Tibial nerve (tissue), 4 donors: ENCODE measurements around the gene MPZL1. TPM values are rescaled to one million over a fixed set of nuclear protein-coding genes. Genes with fewer than 3 reads are reported as not detected.

Experiments
- DNase-seq, 2 donors: peaks; one replicate each; pipeline ENCODE4 v3.0.0-alpha.2; 2019; ENCODE audit warnings: low spot score in 2 of 2
- H3K27ac ChIP-seq, 4 donors: fragments of 200-600 bp; sonication (generic) in 3 of 4; one replicate each; pipeline ENCODE4 v1.5.1; 2017 to 2019; ENCODE audit warnings: mild to moderate bottlenecking in 1 of 4
- H3K27me3 ChIP-seq, 2 donors: fragments of 200-600 bp; sonication (generic) in 1 of 2; one replicate each; pipeline versions ENCODE4 v1.5.1 to v1.6.0; 2017 to 2019
- H3K36me3 ChIP-seq, 3 donors: fragments of 200-600 bp; sonication (generic); one replicate each; pipeline ENCODE4 v1.5.1; 2018 to 2019
- H3K4me1 ChIP-seq, 4 donors: fragments of 200-600 bp; sonication (generic) in 3 of 4; one replicate each; pipeline ENCODE4 v1.5.1; 2017 to 2019
- H3K4me3 ChIP-seq, 4 donors: fragments of 200-600 bp; sonication (generic) in 3 of 4; one replicate each; pipeline ENCODE4 v1.5.1; 2017 to 2019; ENCODE audit warnings: mild to moderate bottlenecking in 1 of 4, moderate library complexity in 1 of 4
- H3K9me3 ChIP-seq, 4 donors: fragments of 200-600 bp; sonication (generic) in 3 of 4; one replicate each; pipeline ENCODE4 v1.5.1; 2017 to 2019
- EP300 ChIP-seq, 2 donors: sonication (generic); formaldehyde crosslinking; IDR thresholded peaks; one replicate each; pipeline ENCODE4 v1.6.1; 2017; ENCODE audit warnings: antibody characterized with exemption in 2 of 2, mild to moderate bottlenecking in 1 of 2
- POLR2A ChIP-seq, 2 donors: fragments of 450-650 bp; IDR thresholded peaks; one replicate each; pipeline ENCODE4 v1.6.1; 2017; ENCODE audit warnings: antibody characterized with exemption in 2 of 2, mild to moderate bottlenecking in 2 of 2, moderate library complexity in 2 of 2
- WGBS, 2 donors: methylation state at CpG; one replicate each; pipeline ENCODE4 v1.1.5; 2018; 5-methylcytosine and 5-hydroxymethylcytosine counted together
- total RNA-seq, 4 donors: library from RNA; depleted of rRNA; stranded (reverse); fragments of >200 nt; gene quantifications; one replicate each; pipeline ENCODE4 v1.1.0, GENCODE V29; 2016
- TF ChIP-seq, protein P1 (sequence below), 5 experiments: fragments of 200-600 bp in 3 of 5; fragments of 450-650 bp in 2 of 5; sonication (generic) in 3 of 5; IDR thresholded peaks; one replicate each; pipeline ENCODE4 v1.5.1; 2016 to 2019; ENCODE audit warnings: antibody characterized with exemption in 5 of 5, mild to moderate bottlenecking in 3 of 5, moderate library complexity in 2 of 5

MPZL1 gene
- total RNA-seq, 4 donors from 2014 or later, result 50.1 to 76.0 (median 71.7) TPM

DNA sequence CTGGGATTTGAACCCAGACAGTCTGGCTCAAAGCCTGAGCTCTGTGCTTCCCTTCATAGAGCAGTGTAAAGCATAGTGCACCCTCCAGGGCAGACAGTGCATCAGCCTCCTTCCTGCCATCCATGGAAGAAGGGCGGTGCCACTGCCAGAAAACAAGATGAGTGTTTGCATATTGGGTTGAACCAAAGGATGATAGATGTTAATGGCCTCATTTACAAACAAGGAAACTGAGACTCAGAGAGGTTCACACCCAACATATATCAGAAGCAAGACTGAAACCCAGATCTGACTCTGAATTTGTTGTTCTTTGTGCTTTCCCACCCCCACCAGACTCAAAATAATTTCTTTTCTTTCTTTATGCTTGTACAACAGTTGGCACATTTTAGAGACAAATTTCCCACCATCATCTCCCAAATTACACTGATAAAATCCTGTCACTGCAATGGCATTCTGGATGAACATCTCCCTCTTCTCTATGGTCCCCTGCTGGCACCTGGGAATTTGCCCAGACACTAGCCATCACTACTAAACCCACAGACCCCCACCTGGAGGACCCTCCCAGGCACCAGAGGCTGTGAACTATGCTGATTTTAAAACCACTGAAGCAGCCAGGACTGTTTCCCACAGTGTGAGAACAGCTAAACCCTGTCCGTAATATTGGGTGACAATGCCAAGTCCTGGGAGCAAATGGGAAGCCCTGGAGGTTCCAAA lies 45.4 kb upstream of the MPZL1 start:
- no peak for TF ChIP-seq EP300 (IDR thresholded peaks at IDR 0.05)
- Histone ChIP-seq H3K4me3 (no peak overlapping the region), H3K36me3 (no peaks in the 10 kb centered on the region), H3K9me3 (no peaks in the 10 kb centered on the region), H3K27me3 (no peaks in the 10 kb centered on the region), H3K27ac (no peak overlapping the region), H3K4me1 (peaks cover 0 to 7% (median 3%) of the 10 kb centered on the region in 4 donors)
- no peak for DNase-seq
- 100% methylated on average over 2 of the region's 2 CpGs for WGBS, 2 donors

DNA sequence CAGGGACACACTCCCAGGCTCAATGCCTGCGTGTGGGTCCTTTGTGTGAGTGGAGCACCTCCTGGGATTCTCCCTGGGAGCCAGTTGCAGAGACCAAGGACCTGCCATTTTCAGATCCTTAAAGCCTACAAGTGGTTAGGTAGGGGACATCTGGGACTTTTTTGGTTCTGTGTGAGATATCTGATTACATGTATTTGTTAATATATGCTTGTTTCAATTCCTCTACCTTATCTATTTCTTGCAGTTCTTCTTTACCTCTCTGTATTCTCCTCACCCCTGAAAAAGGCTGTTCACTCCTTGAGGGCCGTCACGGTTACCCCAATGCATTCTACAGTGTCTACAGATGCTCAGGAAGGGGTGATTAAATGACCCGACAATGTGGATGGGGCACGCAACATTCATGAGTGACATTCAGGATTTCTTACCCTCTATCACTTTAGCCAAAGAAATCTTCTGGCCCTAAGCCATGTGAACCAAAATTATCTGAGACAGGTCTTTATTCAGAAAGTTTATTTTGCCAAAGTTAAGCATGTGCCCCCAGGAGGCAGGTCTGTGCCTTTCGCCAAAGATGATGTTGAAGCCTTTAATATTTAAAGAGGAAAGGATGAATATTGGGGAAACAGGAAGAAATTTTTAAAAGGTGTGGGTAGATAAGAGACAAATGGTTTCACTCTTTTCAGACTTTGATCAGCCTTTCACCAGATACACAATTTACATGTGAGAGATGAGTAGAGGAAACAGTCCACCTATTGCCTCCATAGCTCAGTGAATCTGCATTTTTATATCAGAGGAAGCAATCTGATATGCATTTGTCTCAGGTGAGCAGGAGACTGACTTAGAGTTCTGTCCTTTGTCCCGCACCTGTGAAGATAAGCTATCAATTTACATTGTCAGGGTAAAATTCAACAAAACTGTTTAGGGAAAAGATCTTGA lies 44.6 kb upstream of the MPZL1 start:
- 80 to 90% methylated on average over 7 of the region's 7 CpGs for WGBS, 2 donors
- H3K27me3 ChIP-seq, result no peaks in the 10 kb centered on the region
- TF ChIP-seq POLR2A (IDR thresholded peaks at IDR 0.05), result no peak
- TF ChIP-seq EP300 (IDR thresholded peaks at IDR 0.05), result no peak
- TF ChIP-seq, protein P1, sequence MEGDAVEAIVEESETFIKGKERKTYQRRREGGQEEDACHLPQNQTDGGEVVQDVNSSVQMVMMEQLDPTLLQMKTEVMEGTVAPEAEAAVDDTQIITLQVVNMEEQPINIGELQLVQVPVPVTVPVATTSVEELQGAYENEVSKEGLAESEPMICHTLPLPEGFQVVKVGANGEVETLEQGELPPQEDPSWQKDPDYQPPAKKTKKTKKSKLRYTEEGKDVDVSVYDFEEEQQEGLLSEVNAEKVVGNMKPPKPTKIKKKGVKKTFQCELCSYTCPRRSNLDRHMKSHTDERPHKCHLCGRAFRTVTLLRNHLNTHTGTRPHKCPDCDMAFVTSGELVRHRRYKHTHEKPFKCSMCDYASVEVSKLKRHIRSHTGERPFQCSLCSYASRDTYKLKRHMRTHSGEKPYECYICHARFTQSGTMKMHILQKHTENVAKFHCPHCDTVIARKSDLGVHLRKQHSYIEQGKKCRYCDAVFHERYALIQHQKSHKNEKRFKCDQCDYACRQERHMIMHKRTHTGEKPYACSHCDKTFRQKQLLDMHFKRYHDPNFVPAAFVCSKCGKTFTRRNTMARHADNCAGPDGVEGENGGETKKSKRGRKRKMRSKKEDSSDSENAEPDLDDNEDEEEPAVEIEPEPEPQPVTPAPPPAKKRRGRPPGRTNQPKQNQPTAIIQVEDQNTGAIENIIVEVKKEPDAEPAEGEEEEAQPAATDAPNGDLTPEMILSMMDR (IDR thresholded peaks at IDR 0.05), result no peak

DNA sequence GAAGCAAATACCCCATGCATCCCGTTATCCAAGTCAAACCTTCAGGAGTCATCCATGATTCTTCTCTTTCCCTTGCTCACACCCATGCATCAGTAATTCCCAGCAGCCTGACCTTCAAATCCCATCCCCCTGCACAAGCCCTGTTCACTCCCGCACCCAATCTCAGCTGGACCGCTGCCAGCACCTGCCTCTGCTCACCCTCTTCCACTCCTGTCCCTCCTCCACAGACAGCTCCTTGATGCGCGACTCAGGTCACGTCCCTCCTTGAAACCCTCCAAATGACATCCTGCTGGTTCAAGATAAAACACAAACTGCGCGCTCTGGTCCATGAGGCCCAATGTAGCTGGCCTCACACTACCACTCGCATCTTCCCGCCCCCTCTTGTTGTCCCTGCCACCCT lies 43.4 kb upstream of the MPZL1 start:
- 91 to 94% methylated on average over 10 of the region's 10 CpGs for WGBS, 2 donors
- no peak overlapping the region for H3K4me3 ChIP-seq
- DNase-seq, result no peak
- H3K27ac ChIP-seq, result no peak overlapping the region
- H3K4me1 ChIP-seq, result peaks cover 0 to 13% (median 3%) of the 10 kb centered on the region in 4 donors
- no peaks in the 10 kb centered on the region for H3K36me3 ChIP-seq
- TF ChIP-seq EP300 (IDR thresholded peaks at IDR 0.05) (no peak), POLR2A (IDR thresholded peaks at IDR 0.05) (no peak)
- TF ChIP-seq, protein P1 (IDR thresholded peaks at IDR 0.05), result no peak
- H3K27me3 ChIP-seq, result no peaks in the 10 kb centered on the region
- no peaks in the 10 kb centered on the region for H3K9me3 ChIP-seq

More for the DNA sequence above, 44.6 kb upstream of the MPZL1 start:
- Histone ChIP-seq H3K27ac (no peak overlapping the region), H3K36me3 (no peaks in the 10 kb centered on the region), H3K4me3 (no peak overlapping the region), H3K9me3 (no peaks in the 10 kb centered on the region), H3K4me1 (peaks cover 0 to 13% (median 3%) of the 10 kb centered on the region in 4 donors)
- no peak for DNase-seq

DNA sequence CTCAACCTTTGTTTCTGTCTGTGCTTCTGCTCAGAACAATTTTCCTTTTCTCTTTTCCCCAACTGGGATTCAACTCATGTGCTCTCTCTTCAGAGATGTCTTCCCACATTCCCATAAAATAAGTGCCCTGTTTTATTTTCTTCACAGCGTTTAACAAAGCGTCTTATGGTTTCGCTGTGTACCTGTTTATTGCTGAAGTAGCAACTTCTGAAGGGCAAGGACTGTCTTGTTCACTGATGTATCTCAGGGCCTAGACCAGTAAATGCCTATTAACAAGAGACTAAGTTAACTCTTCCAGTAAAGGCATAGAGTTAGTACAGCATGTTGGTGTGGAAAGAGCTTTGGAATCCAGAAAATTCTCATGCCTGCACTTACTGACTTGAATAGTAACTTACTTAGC lies 42.9 kb upstream of the MPZL1 start:
- Histone ChIP-seq H3K4me3 (no peak overlapping the region), H3K9me3 (no peaks in the 10 kb centered on the region), H3K27me3 (no peaks in the 10 kb centered on the region), H3K36me3 (no peaks in the 10 kb centered on the region), H3K27ac (no peak overlapping the region), H3K4me1 (peaks cover 0 to 13% (median 3%) of the 10 kb centered on the region in 4 donors)
- TF ChIP-seq EP300 (IDR thresholded peaks at IDR 0.05), result no peak
- no peak for TF ChIP-seq POLR2A (IDR thresholded peaks at IDR 0.05)
- TF ChIP-seq, protein P1 (IDR thresholded peaks at IDR 0.05), result no peak
- WGBS, 2 donors, result 96% methylated on average over 3 of the region's 3 CpGs
- DNase-seq, result no peak

DNA sequence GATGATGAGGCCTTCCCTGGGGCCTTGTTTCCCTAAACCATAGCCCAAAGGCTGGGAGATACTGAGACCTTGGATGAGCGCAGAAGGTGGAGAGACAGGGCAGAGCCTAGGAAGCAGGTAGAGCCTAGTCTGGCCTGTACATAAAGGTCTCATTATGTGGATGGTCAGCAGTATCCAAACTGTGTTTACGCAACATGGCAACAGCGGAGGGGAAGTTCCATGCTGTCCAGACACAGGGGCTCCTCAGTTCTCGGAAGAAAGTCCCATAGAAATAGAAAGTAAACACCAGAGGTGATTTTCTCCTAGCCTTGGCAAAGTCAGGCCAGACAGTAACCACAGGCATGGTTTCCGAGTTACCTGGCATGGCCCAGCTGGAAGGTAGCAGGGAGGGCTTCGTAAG lies 42.1 kb upstream of the MPZL1 start:
- WGBS, 2 donors, result 90 to 98% methylated on average over 6 of the region's 6 CpGs
- DNase-seq, result no peak
- Histone ChIP-seq H3K4me3 (no peak overlapping the region), H3K36me3 (no peaks in the 10 kb centered on the region), H3K27me3 (no peaks in the 10 kb centered on the region), H3K9me3 (no peaks in the 10 kb centered on the region), H3K27ac (no peak overlapping the region), H3K4me1 (peaks cover 0 to 13% (median 3%) of the 10 kb centered on the region in 4 donors)
- no peak for TF ChIP-seq EP300 (IDR thresholded peaks at IDR 0.05)
- TF ChIP-seq POLR2A (IDR thresholded peaks at IDR 0.05), result no peak
- TF ChIP-seq, protein P1 (IDR thresholded peaks at IDR 0.05), result no peak
